HG03378 (cell line): Measurements from ENCODE around the gene GFER.

ENCODE experiments used
- ATAC-seq: cut with Tn5 transposase; IDR thresholded peaks from one replicate; pipeline ENCODE4 v1.9.1; 2021; ENCODE audit warnings: mild to moderate bottlenecking, moderate library complexity; ENCODE audit not compliant: unreplicated experiment

GFER gene

GRCh38 chr16:1974157-1975070 lies 9.6 kb upstream of the GFER start:
- no peak for ATAC-seq

GRCh38 chr16:1975432-1976215 lies 8.4 kb upstream of the GFER start:
- no peak for ATAC-seq

- ATAC-seq = no peak
Observed at GRCh38 chr16:1976216-1976520, 7.8 kb upstream of the GFER start.

- no peak for ATAC-seq
Observed at GRCh38 chr16:1976951-1977874, 6.8 kb upstream of the GFER start.

- ATAC-seq = no peak
Observed at GRCh38 chr16:1977875-1978268, 6.1 kb upstream of the GFER start.

GRCh38 chr16:1978476-1979120 lies 5.4 kb upstream of the GFER start:
- ATAC-seq = no peak

GRCh38 chr16:1979271-1980029 lies 4.5 kb upstream of the GFER start:
- ATAC-seq = no peak

GRCh38 chr16:1980030-1980769 lies 3.8 kb upstream of the GFER start:
- ATAC-seq = no peak

- ATAC-seq = no peak
Observed at GRCh38 chr16:1980770-1981087, 3.3 kb upstream of the GFER start.

- ATAC-seq = no peak
Observed at GRCh38 chr16:1981398-1981836, 2.6 kb upstream of the GFER start, which contains the start of gene NOXO1. Gene NOXO1, minus strand, starts transcription at chr16:1981469. Its CDS starts 290 bp downstream, at chr16:1981179.

GRCh38 chr16:1982013-1982433 lies 2.0 kb upstream of the GFER start:
- no peak for ATAC-seq

- ATAC-seq = no peak
Observed at GRCh38 chr16:1982991-1983543, 926 bp upstream of the GFER start.

GRCh38 chr16:1984347-1985225 lies 593 bp downstream of the GFER start:
- ATAC-seq = no peak

- no peak for ATAC-seq
Observed at GRCh38 chr16:1985466-1986150, 1.6 kb downstream of the GFER start.

GRCh38 chr16:1987198-1987597 lies 3.2 kb downstream of the GFER start:
- ATAC-seq = no peak

- ATAC-seq = no peak
Observed at GRCh38 chr16:1989209-1990100, 5.5 kb downstream of the GFER start, which contains the start of gene SYNGR3. Gene SYNGR3, plus strand, starts transcription at chr16:1989970. Its CDS starts 133 bp downstream, at chr16:1990103.
